Esophagus (tissue), 2 donors: ENCODE measurements around the gene SLC9A8. TPM values are rescaled to one million over a fixed set of nuclear protein-coding genes. Genes with fewer than 3 reads are reported as not detected.

ENCODE experiments used
- H3K27ac ChIP-seq, 2 donors: one replicate each; pipeline ENCODE4 v1.5.1; 2013; ENCODE audit warnings: low read depth in 2 of 2, mild to moderate bottlenecking in 2 of 2, inconsistent platforms in 1 of 2, low read length in 1 of 2, moderate library complexity in 1 of 2
- H3K27me3 ChIP-seq, 2 donors: one replicate each; pipeline ENCODE4 v1.6.1; 2013; ENCODE audit warnings: low read length in 2 of 2, control low read depth in 1 of 2, mild to moderate bottlenecking in 1 of 2; ENCODE audit not compliant: insufficient read depth in 2 of 2, control insufficient read depth in 1 of 2
- H3K36me3 ChIP-seq, 2 donors: one replicate each; pipeline ENCODE4 v1.6.1; 2013; ENCODE audit warnings: low read length in 1 of 2; ENCODE audit not compliant: control insufficient read depth in 2 of 2, insufficient read depth in 2 of 2
- H3K4me1 ChIP-seq, 2 donors: one replicate each; pipeline ENCODE4 v1.6.1; 2013; ENCODE audit warnings: low read length in 1 of 2; ENCODE audit not compliant: control insufficient read depth in 2 of 2, insufficient read depth in 2 of 2
- H3K4me3 ChIP-seq, 2 donors: one replicate each; pipeline ENCODE4 v1.5.1; 2013; ENCODE audit warnings: low read length in 2 of 2, mild to moderate bottlenecking in 2 of 2, low read depth in 1 of 2, moderate library complexity in 1 of 2
- H3K9me3 ChIP-seq, 2 donors: one replicate each; pipeline ENCODE4 v1.6.1; 2013; ENCODE audit warnings: mild to moderate bottlenecking in 2 of 2, low read depth in 1 of 2, low read length in 1 of 2, moderate library complexity in 1 of 2; ENCODE audit not compliant: control insufficient read depth in 2 of 2, insufficient read depth in 1 of 2
- WGBS, 2 donors: extraction: QIAGEN DNeasy Blood & Tissue Kit; methylation state at CpG; one replicate each; pipeline ENCODE4 v1.1.7; 2013; 5-methylcytosine and 5-hydroxymethylcytosine counted together
- polyA plus RNA-seq, 2 donors: library from polyadenylated mRNA; stranded (reverse); fragments of 200-250 nt; gene quantifications; one replicate each; pipeline ENCODE4 v1.2.3, GENCODE V29; 2013
- donor health status: healthy with polysubstance abuse.
- donor health status: Bipolar disorder and iron deficiency.

The SLC9A8 gene
- polyA plus RNA-seq, 2 donors: 11.5 to 16.6 TPM

GRCh38 chr20:49865559-49865958 lies 52.9 kb downstream of the SLC9A8 start:
- no peak overlapping the region for H3K27ac ChIP-seq
- H3K36me3 ChIP-seq: peaks cover 12 to 20% of the 10 kb centered on the region in 2 donors
- H3K9me3 ChIP-seq: no peaks in the 10 kb centered on the region
- 84% methylated on average over 7 of the region's 7 CpGs for WGBS, 2 donors
- H3K4me3 ChIP-seq: no peak overlapping the region
- H3K4me1 ChIP-seq: no peaks in the 10 kb centered on the region
- H3K27me3 ChIP-seq: no peaks in the 10 kb centered on the region

- 76 to 80% methylated on average over 8 of the region's 8 CpGs for WGBS, 2 donors
- peaks cover 12 to 18% of the 10 kb centered on the region in 2 donors for H3K36me3 ChIP-seq
These were observed 53.4 kb downstream of the SLC9A8 start for GRCh38 chr20:49866051-49866450.

GRCh38 chr20:49867453-49868215 lies 55.0 kb downstream of the SLC9A8 start:
- Histone ChIP-seq H3K9me3 (no peaks in the 10 kb centered on the region), H3K27ac (no peak overlapping the region), H3K4me3 (no peak overlapping the region), H3K27me3 (no peaks in the 10 kb centered on the region), H3K36me3 (peaks cover 12 to 19% of the 10 kb centered on the region in 2 donors), H3K4me1 (no peaks in the 10 kb centered on the region)
- WGBS, 2 donors: 81 to 88% methylated on average over 9 of the region's 9 CpGs

More at GRCh38 chr20:49866051-49866450, 53.4 kb downstream of the SLC9A8 start:
- Histone ChIP-seq H3K4me1 (no peaks in the 10 kb centered on the region), H3K9me3 (no peaks in the 10 kb centered on the region), H3K4me3 (no peak overlapping the region), H3K27ac (no peak overlapping the region), H3K27me3 (no peaks in the 10 kb centered on the region)

- 78 to 90% methylated on average over 3 of the region's 3 CpGs for WGBS, 2 donors
- H3K27me3 ChIP-seq: no peaks in the 10 kb centered on the region
- peaks cover 12 to 19% of the 10 kb centered on the region in 2 donors for H3K36me3 ChIP-seq
- no peaks in the 10 kb centered on the region for H3K4me1 ChIP-seq
- H3K9me3 ChIP-seq: no peaks in the 10 kb centered on the region
- H3K4me3 ChIP-seq: no peak overlapping the region
- H3K27ac ChIP-seq: no peak overlapping the region
These were observed 55.9 kb downstream of the SLC9A8 start for GRCh38 chr20:49868538-49868937.

- Histone ChIP-seq H3K27ac (no peak overlapping the region), H3K36me3 (peaks cover 10 to 19% of the 10 kb centered on the region in 2 donors), H3K9me3 (no peaks in the 10 kb centered on the region), H3K4me3 (no peak overlapping the region), H3K4me1 (no peaks in the 10 kb centered on the region), H3K27me3 (no peaks in the 10 kb centered on the region)
- 82 to 93% methylated on average over 5 of the region's 5 CpGs for WGBS, 2 donors
These were observed 56.3 kb downstream of the SLC9A8 start for GRCh38 chr20:49868964-49869363.

- 94% methylated on average over 5 of the region's 5 CpGs for WGBS, 2 donors
- Histone ChIP-seq H3K4me3 (no peak overlapping the region), H3K27me3 (no peaks in the 10 kb centered on the region), H3K36me3 (peaks cover 6 to 17% of the 10 kb centered on the region in 2 donors), H3K9me3 (no peaks in the 10 kb centered on the region), H3K4me1 (no peaks in the 10 kb centered on the region), H3K27ac (no peak overlapping the region)
These were observed 57.6 kb downstream of the SLC9A8 start for GRCh38 chr20:49870261-49870660.

GRCh38 chr20:49871391-49871948 lies 58.8 kb downstream of the SLC9A8 start:
- no peaks in the 10 kb centered on the region for H3K4me1 ChIP-seq
- no peaks in the 10 kb centered on the region for H3K27me3 ChIP-seq
- no peak overlapping the region for H3K4me3 ChIP-seq
- no peak overlapping the region for H3K27ac ChIP-seq
- WGBS, 2 donors: 92 to 97% methylated on average over 6 of the region's 6 CpGs
- peaks cover 0 to 20% of the 10 kb centered on the region in 2 donors for H3K36me3 ChIP-seq
- H3K9me3 ChIP-seq: no peaks in the 10 kb centered on the region

- 98 to 100% methylated on average over 1 of the region's 1 CpG for WGBS, 2 donors
- H3K4me1 ChIP-seq: no peaks in the 10 kb centered on the region
- H3K27ac ChIP-seq: no peak overlapping the region
- H3K4me3 ChIP-seq: no peak overlapping the region
- peaks cover 0 to 20% of the 10 kb centered on the region in 2 donors for H3K36me3 ChIP-seq
- no peaks in the 10 kb centered on the region for H3K27me3 ChIP-seq
- H3K9me3 ChIP-seq: no peaks in the 10 kb centered on the region
These were observed 59.4 kb downstream of the SLC9A8 start for GRCh38 chr20:49872056-49872455.

- Histone ChIP-seq H3K27me3 (no peaks in the 10 kb centered on the region), H3K4me3 (no peak overlapping the region), H3K4me1 (no peaks in the 10 kb centered on the region), H3K36me3 (peaks cover 0 to 12% of the 10 kb centered on the region in 2 donors), H3K9me3 (no peaks in the 10 kb centered on the region), H3K27ac (no peak overlapping the region)
- WGBS, 2 donors: 77 to 93% methylated on average over 6 of the region's 6 CpGs
These were observed 62.1 kb downstream of the SLC9A8 start for GRCh38 chr20:49874696-49875095.
